HEK293T (cell line): ENCODE data around the gene ACKR3.

Source experiments
- ARNT ChIP-seq: fragments of 450-650 bp; IDR thresholded peaks from 2 replicates; pipeline ENCODE4 v1.6.1; 2017; ENCODE audit warnings: mild to moderate bottlenecking
- CTBP1 ChIP-seq: fragments of 450-650 bp; IDR thresholded peaks from 2 replicates; pipeline ENCODE4 v1.6.1; 2016; ENCODE audit warnings: borderline replicate concordance
- ELF4 ChIP-seq: fragments of 450-650 bp; IDR thresholded peaks from 2 replicates; pipeline ENCODE4 v1.6.1; 2017; ENCODE audit warnings: antibody characterized with exemption
- FOXA1 ChIP-seq: fragments of 450-650 bp; IDR thresholded peaks from 2 replicates; pipeline ENCODE4 v1.6.1; 2016; ENCODE audit warnings: mild to moderate bottlenecking
- FOXK2 ChIP-seq: fragments of 450-650 bp; IDR thresholded peaks from 2 replicates; pipeline ENCODE4 v1.6.1; 2016; ENCODE audit warnings: mild to moderate bottlenecking
- HDGF ChIP-seq: fragments of 450-650 bp; IDR thresholded peaks from 2 replicates; pipeline ENCODE4 v1.6.1; 2017; ENCODE audit warnings: antibody characterized with exemption, borderline replicate concordance
- LEF1 ChIP-seq: fragments of 450-650 bp; IDR thresholded peaks from 2 replicates; pipeline ENCODE4 v1.6.1; 2017; ENCODE audit warnings: mild to moderate bottlenecking, borderline replicate concordance
- NFRKB ChIP-seq: fragments of 450-650 bp; IDR thresholded peaks from 2 replicates; pipeline ENCODE4 v1.6.1; 2016; ENCODE audit warnings: mild to moderate bottlenecking, moderate library complexity
- SP1 ChIP-seq: fragments of 450-650 bp; IDR thresholded peaks from 2 replicates; pipeline ENCODE4 v1.6.1; 2017
- SUZ12 ChIP-seq: fragments of 450-650 bp; IDR thresholded peaks from 2 replicates; pipeline ENCODE4 v1.6.1; 2016; ENCODE audit warnings: mild to moderate bottlenecking
- TARDBP ChIP-seq: fragments of 450-650 bp; IDR thresholded peaks from 2 replicates; pipeline ENCODE4 v1.6.1; 2016
- TF ChIP-seq, protein P1 (sequence below): fragments of 450-650 bp; IDR thresholded peaks from 2 replicates; pipeline ENCODE4 v1.6.1; 2016

DNA sequence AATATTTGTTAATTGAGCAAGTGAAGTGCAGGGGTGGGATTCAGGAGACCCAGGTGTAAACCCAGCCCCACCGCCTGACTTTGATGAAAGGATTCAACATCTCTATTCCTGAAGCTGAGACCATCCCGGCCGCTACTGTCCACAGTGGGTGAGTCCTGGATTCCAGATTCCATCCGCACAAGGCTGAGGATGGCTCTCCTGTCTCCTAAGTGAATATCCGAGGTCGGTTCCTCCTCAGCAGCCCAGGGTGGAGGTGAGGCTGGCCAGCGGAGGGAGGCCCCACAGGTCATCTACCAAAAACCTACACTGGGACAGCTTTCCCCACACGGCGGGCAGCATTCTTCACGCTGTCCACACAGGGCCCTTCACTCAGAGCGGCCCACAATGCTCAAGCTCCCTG is 57.6 kb downstream of the ACKR3 start:
- no peak for TF ChIP-seq FOXA1
- TF ChIP-seq SUZ12 = no peak
- no peak for TF ChIP-seq ELF4
- TF ChIP-seq, protein P1, sequence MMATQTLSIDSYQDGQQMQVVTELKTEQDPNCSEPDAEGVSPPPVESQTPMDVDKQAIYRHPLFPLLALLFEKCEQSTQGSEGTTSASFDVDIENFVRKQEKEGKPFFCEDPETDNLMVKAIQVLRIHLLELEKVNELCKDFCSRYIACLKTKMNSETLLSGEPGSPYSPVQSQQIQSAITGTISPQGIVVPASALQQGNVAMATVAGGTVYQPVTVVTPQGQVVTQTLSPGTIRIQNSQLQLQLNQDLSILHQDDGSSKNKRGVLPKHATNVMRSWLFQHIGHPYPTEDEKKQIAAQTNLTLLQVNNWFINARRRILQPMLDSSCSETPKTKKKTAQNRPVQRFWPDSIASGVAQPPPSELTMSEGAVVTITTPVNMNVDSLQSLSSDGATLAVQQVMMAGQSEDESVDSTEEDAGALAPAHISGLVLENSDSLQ = no peak
- no peak for TF ChIP-seq LEF1
- TF ChIP-seq NFRKB = no peak
- no peak for TF ChIP-seq FOXK2
- no peak for TF ChIP-seq CTBP1
- no peak for TF ChIP-seq SP1
- no peak for TF ChIP-seq HDGF
- no peak for TF ChIP-seq TARDBP
- no peak for TF ChIP-seq ARNT
